Measurements from ENCODE around the gene VTA1.

VTA1 gene

DNA sequence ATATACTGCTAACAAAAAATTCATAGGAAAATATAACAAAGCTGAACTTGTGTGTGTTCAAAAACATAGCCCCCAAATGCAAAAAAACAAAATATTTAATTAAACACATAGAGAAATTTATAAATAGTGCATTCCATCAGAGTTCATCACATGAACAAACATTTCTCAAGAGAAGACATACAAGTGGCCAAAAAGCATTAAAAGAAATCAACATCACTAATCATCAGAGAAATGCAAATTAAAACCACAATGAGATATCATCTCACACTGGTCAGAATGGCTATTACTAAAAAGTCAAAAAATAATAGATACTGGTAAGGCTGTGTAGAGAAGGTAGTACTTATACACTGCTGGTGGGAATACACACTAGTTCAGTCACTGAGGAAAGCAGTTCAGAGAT is 115.2 kb downstream of the VTA1 start:
- no peak for DNase-seq (ENCODE audit: extremely low read depth in 1 of 2, low read depth in 1 of 2)

- DNase-seq (ENCODE audit: extremely low read depth in 1 of 2, low read depth in 1 of 2): no peak
These were observed 118.4 kb downstream of the VTA1 start for GRCh38 chr6:142265476-142265875.

DNA sequence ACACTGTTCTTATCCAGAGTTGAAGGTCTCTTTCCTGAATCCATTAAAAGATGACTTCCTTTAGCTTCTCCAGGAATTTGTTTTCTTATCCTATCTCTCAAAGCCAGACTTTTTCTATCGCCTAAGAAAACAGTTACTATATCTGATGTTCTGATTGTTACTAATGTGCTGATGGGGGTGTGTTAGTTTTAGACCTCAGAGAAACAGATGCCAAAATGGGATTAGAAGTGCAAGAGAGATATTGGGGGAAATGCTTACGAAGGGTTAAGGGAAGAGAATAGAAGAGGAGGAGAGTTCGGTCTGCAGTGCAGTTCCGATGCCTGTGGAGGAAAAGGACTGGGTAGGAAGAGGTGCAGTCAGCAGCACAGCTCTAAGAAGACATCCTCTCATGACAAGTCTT is 119.0 kb downstream of the VTA1 start:
- no peak for DNase-seq (ENCODE audit: extremely low read depth in 1 of 2, low read depth in 1 of 2)

GRCh38 chr6:142271476-142271875 is 124.4 kb downstream of the VTA1 start:
- DNase-seq (ENCODE audit: extremely low read depth in 1 of 2, low read depth in 1 of 2): no peak
